Neuron (in vitro differentiated cells): ENCODE data around the gene ALPP.
"Not testable (repeated sequence)": the region's sequence is repeated elsewhere in the genome, so short reads cannot be mapped to it uniquely, and the experiment has no call there.

Experiments
- H2AFZ ChIP-seq: one replicate; pipeline ENCODE4 v1.6.1; 2013; ENCODE audit warnings: low read depth, mild to moderate bottlenecking, inconsistent platforms, low read length, moderate library complexity
- H3K27me3 ChIP-seq: one replicate; pipeline ENCODE4 v1.6.1; 2013; ENCODE audit warnings: low read length; ENCODE audit not compliant: insufficient read depth
- H3K36me3 ChIP-seq: one replicate; pipeline ENCODE4 v1.6.1; 2013; ENCODE audit warnings: low read length; ENCODE audit not compliant: insufficient read depth
- H3K4me1 ChIP-seq: one replicate; pipeline ENCODE4 v1.6.1; 2013; ENCODE audit warnings: low read length; ENCODE audit not compliant: insufficient read depth
- H3K4me3 ChIP-seq: 2 replicates; pipeline ENCODE4 v1.5.1; 2013; ENCODE audit warnings: mild to moderate bottlenecking, low read length, moderate library complexity
- H3K9me3 ChIP-seq: one replicate; pipeline ENCODE4 v1.6.1; 2013; ENCODE audit warnings: low read length

Gene ALPP

GRCh38 chr2:232378735-232379151, at the start of gene ALPP:
Gene ALPP (plus strand): TSS chr2:232378751. CDS start chr2:232378803, 52 bp downstream.
- H3K36me3 ChIP-seq, H3K9me3 ChIP-seq, H3K4me3 ChIP-seq, H2AFZ ChIP-seq, H3K4me1 ChIP-seq: not testable (repeated sequence)
- peaks cover 19% of the 10 kb centered on the region for H3K27me3 ChIP-seq

- no peak overlapping the region for H2AFZ ChIP-seq
- no peaks in the 10 kb centered on the region for H3K9me3 ChIP-seq
- peaks cover 2% of the 10 kb centered on the region for H3K36me3 ChIP-seq
- H3K27me3 ChIP-seq = no peaks in the 10 kb centered on the region
- H3K4me3 ChIP-seq = no peak overlapping the region
- peaks cover 14% of the 10 kb centered on the region for H3K4me1 ChIP-seq
Measured at GRCh38 chr2:232329716-232330067, 48.9 kb upstream of the ALPP start.

GRCh38 chr2:232330068-232330999, 48.2 kb upstream of the ALPP start:
- H3K27me3 ChIP-seq = no peaks in the 10 kb centered on the region
- peaks cover 14% of the 10 kb centered on the region for H3K4me1 ChIP-seq
- H3K9me3 ChIP-seq = no peaks in the 10 kb centered on the region

GRCh38 chr2:232331061-232331460, 47.5 kb upstream of the ALPP start:
- not testable (repeated sequence) for H2AFZ ChIP-seq, H3K9me3 ChIP-seq, H3K4me3 ChIP-seq, H3K36me3 ChIP-seq, H3K27me3 ChIP-seq, H3K4me1 ChIP-seq

More at GRCh38 chr2:232330068-232330999, 48.2 kb upstream of the ALPP start:
- H2AFZ ChIP-seq = no peak overlapping the region
- H3K4me3 ChIP-seq = no peak overlapping the region
- H3K36me3 ChIP-seq = peaks cover 2% of the 10 kb centered on the region

- not testable (repeated sequence) for H3K27me3 ChIP-seq, H2AFZ ChIP-seq
Measured at GRCh38 chr2:232331641-232332040, 46.9 kb upstream of the ALPP start.

GRCh38 chr2:232332244-232332939, 46.2 kb upstream of the ALPP start:
- H3K27me3 ChIP-seq, H3K4me1 ChIP-seq, H3K4me3 ChIP-seq, H3K36me3 ChIP-seq, H2AFZ ChIP-seq, H3K9me3 ChIP-seq: not testable (repeated sequence)

More at GRCh38 chr2:232331641-232332040, 46.9 kb upstream of the ALPP start:
- not testable (repeated sequence) for H3K36me3 ChIP-seq, H3K4me1 ChIP-seq, H3K9me3 ChIP-seq, H3K4me3 ChIP-seq

GRCh38 chr2:232332940-232333259, 45.7 kb upstream of the ALPP start:
- Histone ChIP-seq H2AFZ (no peak overlapping the region), H3K4me3 (no peak overlapping the region), H3K27me3 (no peaks in the 10 kb centered on the region), H3K9me3 (no peaks in the 10 kb centered on the region), H3K4me1 (peaks cover 2% of the 10 kb centered on the region), H3K36me3 (peaks cover 2% of the 10 kb centered on the region)

GRCh38 chr2:232333361-232334135, 45.0 kb upstream of the ALPP start:
- H3K4me3 ChIP-seq = no peak overlapping the region
- peaks cover 2% of the 10 kb centered on the region for H3K36me3 ChIP-seq
- no peak overlapping the region for H2AFZ ChIP-seq
- H3K4me1 ChIP-seq = peaks cover 2% of the 10 kb centered on the region
- H3K9me3 ChIP-seq = no peaks in the 10 kb centered on the region
- H3K27me3 ChIP-seq = no peaks in the 10 kb centered on the region

GRCh38 chr2:232334136-232334884, 44.2 kb upstream of the ALPP start:
- not testable (repeated sequence) for H3K4me1 ChIP-seq, H2AFZ ChIP-seq, H3K9me3 ChIP-seq, H3K27me3 ChIP-seq, H3K4me3 ChIP-seq, H3K36me3 ChIP-seq

GRCh38 chr2:232334885-232335205, 43.7 kb upstream of the ALPP start:
- H3K27me3 ChIP-seq, H3K9me3 ChIP-seq, H3K36me3 ChIP-seq, H3K4me1 ChIP-seq, H2AFZ ChIP-seq, H3K4me3 ChIP-seq: not testable (repeated sequence)

- not testable (repeated sequence) for H3K9me3 ChIP-seq, H2AFZ ChIP-seq, H3K36me3 ChIP-seq, H3K27me3 ChIP-seq, H3K4me1 ChIP-seq, H3K4me3 ChIP-seq
Measured at GRCh38 chr2:232335206-232335858, 43.2 kb upstream of the ALPP start.

- H2AFZ ChIP-seq = no peak overlapping the region
Measured at GRCh38 chr2:232335859-232336215, 42.7 kb upstream of the ALPP start.

More at GRCh38 chr2:232335859-232336215, 42.7 kb upstream of the ALPP start:
- H3K9me3 ChIP-seq = no peaks in the 10 kb centered on the region
- H3K36me3 ChIP-seq = peaks cover 2% of the 10 kb centered on the region
- no peak overlapping the region for H3K4me3 ChIP-seq
- no peaks in the 10 kb centered on the region for H3K27me3 ChIP-seq
- H3K4me1 ChIP-seq = peaks cover 2% of the 10 kb centered on the region
